TTC549 (cell line): ENCODE measurements around the gene SMIM38.

Experiments used
- FAIRE-seq: peaks from 2 replicates; lab custom pipeline; 2012; peaks lifted over from hg19 to GRCh38; lab: Jason Lieb, UNC

Gene SMIM38

DNA sequence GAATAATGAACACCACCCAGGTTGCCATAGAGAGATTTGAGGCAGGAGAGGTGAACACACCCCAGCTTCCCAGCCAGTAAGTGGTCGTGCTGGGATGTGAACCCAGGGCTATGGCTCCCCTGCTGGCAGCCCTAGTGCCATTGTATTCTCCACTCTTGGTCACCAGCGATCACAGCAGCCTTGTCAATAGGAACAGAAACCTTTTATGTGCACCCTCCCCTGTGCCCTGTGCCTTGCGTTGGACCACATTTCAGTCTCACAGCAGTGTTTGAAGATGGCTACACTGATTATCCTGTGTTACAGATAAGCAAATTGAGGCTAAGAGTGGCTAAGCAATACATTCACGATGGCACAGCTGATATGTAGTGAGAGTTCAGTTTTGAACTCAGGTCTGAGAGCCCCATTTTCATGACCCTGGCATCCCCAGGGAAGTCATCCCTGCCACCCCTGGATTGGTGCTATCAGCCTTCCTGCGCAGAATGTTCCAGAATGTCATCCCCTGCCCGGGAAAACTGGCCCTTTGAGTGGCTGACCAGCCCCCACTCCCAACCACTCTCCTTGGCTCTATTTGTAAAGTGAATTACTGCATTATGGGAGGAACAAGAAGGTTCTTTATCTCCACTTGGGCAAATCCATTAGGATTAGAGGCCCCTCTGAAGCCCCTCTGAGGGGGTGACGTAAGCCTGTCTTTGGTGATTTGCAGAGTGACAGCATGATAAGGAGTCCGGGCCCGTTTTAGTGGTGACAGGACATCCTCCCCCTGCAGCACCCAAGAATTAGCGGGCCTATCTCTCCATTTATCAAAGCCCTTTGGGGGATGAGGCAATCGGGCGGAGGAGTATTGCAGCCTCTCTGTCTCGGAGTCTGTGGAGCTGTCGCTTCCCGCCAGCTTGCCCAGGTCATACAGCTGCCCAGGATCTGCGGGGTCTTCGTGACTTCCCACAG lies 30.9 kb downstream of the SMIM38 start:
- no peak for FAIRE-seq

GRCh38 chr11:69187540-69188065 lies 31.9 kb downstream of the SMIM38 start:
- FAIRE-seq = no peak

DNA sequence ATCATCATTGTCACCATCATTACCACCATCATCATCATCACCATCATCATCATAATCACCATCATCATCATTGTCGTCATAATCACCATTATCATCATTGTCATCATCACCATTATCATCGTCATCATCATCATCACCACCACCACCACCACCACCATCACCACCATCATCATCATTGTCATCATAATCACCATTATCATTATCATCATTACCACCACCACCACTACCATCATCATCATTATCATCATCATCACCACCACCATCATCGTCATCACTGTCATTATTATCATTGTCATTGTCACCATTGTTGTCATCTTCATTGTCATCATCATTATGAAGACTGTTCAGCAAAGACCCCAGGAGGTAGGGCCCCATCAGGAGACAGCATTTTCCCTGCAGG lies 33.3 kb downstream of the SMIM38 start:
- FAIRE-seq = no peak

- FAIRE-seq = no peak
These were observed 35.2 kb downstream of the SMIM38 start for GRCh38 chr11:69190796-69191536.

- no peak for FAIRE-seq
These were observed 36.6 kb downstream of the SMIM38 start for GRCh38 chr11:69192301-69192721.

GRCh38 chr11:69193151-69193550 lies 37.4 kb downstream of the SMIM38 start:
- FAIRE-seq = no peak

- no peak for FAIRE-seq
These were observed 37.9 kb downstream of the SMIM38 start for GRCh38 chr11:69193629-69194028.

DNA sequence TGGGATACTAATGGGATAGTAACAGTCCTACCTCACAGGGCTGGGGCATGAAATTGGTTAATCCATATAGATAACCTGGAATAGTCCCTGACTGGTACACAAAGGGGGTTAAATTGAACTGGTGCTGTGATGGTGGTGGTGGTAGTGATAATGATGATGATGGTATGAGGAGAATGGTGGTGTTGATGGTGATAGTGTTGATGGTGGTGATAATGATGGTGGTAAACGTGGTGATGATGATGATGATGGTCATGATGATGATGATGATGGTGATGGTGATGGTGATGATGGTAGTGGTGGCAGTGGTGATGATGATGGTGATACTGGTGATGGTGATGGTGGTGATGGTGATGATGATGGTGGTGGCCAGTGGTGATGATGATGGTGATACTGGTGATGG lies 38.7 kb downstream of the SMIM38 start:
- FAIRE-seq = no peak

DNA sequence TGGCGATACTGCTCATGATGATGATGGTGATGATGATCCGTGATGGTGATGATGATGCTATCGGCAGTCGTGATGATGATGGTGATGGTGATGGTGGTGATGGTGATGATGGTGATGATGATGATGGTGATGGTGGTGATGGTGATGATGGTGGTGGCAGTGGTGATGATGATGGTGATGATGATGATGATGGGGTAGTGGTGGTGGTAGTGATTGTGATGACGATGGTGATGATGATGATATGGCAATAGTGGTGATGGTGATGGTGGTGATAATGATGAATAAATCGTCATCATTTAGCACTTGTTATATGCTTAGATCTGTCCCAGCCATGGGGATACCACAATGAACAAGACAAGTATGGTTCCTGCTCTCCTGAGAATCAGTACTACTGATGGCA lies 39.2 kb downstream of the SMIM38 start:
- no peak for FAIRE-seq

DNA sequence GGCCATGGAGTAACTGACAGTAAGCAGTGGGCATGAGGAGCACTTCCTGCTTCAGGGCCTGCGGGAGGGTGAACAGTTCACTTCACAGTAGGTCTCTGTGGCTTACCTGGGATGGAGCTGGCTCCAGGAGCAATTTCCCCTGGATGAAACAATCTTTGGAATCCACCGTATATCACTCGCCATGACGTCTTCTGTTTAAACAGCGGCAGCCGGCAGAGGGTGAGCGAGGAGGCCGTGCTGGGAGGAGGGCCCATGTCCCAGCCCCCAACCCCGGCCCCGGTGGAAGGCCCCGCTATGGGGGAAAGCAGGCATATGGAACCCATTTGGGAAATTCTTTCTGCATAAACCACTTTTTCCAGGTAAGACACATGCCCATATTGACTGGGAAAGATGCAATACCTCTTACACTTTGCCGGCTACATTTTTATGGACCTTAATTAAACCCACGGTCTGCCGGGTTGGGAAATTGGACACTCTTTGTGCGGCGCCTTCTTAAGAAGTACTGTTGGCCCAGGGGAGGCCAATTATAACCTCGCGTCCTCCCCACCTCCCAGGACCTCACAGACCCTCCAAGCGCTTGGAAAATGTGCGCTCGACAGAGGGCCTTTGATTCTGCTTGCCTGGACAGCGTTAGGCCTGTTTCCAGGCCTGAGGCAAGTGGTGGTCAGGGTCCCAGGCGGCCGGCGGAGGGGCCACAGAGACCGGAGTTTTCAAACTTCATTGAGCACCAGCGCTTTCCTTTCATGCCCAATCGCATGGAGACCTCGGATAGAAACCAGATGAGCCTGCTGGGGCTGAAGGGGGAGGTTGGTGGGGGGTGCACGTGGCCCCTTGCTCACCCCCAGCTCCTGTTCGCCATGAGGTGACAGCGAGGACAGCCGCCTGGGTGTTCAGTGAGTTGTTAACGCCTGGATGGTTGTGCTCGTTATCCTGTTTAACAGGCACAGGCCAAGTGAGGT lies 40.4 kb downstream of the SMIM38 start:
- FAIRE-seq = no peak

DNA sequence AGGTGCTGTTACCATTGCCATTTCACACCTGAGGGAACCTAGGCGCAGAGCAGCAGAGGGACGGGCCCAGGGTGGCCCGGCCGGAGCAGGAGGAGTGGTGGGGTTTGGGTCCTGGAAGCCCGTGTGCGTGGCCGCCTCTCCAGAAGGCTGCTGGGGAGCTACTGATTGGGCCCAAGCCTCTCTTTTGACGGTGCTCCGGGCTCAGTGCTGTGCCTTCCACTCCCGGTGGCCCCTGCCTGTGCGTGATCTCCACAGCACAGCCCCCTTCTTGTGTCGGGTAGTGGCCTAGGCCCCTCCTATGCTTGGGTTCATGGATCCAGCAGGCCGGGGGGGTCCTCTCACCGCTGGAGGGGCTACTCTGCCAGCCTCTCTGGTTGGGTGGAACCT lies 41.0 kb downstream of the SMIM38 start:
- FAIRE-seq = no peak

DNA sequence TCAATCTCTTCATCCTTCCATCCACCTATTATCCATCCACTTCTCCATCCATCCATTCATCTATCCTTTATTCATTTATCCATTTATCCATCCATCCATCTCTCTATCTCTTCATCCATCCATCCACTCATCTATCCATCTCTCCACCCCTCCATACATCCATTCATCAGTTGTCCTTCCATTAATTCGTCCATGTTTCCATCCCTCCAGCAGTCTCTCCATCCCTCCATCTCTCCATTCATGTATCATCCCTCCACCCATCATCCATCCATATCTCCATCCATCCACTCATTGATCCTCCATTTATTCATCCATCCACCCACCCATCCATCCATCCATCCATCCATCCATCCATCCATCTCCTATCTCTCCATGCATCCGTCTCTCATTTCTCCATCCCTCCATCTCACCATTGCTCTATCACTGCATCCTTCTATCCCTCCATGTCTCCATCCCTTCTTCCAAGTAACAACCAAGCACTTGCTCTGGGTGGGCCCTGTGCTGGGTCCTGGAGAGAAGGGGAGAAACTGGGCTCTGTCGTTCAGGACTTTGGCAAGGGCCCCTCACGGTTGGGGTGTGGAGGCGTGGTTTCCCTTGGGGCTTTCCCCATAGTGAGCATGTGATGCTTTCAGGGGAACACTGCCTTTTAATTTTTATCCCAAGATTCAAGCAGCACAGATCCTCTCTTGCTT lies 43.3 kb downstream of the SMIM38 start:
- no peak for FAIRE-seq

- FAIRE-seq = no peak
These were observed 44.0 kb downstream of the SMIM38 start for GRCh38 chr11:69199583-69200315.

DNA sequence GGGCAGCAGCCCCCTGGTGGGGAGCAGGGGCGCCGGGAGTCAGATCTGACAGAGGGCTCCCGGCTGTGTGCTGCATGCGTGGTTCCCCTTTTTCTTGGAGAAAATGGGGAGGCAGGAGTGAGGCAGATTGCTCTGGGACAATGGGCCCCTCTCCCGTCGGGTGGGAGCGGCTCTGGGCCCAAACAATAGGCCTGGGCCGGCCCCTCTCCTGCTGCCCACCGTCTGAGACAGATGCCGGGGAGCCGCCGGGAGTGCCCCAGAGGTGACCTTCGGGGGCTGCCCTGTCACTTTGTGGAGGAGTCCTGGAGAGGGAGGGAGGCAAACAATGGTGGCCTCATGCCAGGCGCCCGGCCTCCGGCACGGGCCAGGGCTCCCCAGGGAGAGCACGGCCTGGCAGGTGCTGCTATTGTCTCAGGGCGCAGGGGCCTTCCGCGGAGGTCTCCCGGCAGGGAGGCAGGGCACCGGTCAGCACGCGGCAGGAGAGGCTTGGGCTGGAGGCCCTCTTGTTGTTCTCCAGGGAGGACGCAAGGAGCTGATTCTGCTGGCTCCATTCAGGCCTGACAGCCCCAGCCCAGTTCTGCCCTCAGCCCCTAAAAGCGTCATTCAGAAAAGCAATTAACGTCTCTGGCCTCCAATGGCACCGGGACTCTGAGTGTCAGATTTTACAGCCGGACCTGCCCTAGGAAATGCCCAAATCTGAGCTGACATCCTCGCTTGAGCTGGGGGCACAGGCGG lies 44.8 kb downstream of the SMIM38 start:
- no peak for FAIRE-seq

GRCh38 chr11:69201066-69201365 lies 45.3 kb downstream of the SMIM38 start:
- no peak for FAIRE-seq

GRCh38 chr11:69201764-69202370 lies 46.1 kb downstream of the SMIM38 start:
- FAIRE-seq = no peak

GRCh38 chr11:69202511-69203221 lies 46.9 kb downstream of the SMIM38 start:
- FAIRE-seq = no peak

GRCh38 chr11:69203381-69203780 lies 47.6 kb downstream of the SMIM38 start:
- FAIRE-seq = no peak

DNA sequence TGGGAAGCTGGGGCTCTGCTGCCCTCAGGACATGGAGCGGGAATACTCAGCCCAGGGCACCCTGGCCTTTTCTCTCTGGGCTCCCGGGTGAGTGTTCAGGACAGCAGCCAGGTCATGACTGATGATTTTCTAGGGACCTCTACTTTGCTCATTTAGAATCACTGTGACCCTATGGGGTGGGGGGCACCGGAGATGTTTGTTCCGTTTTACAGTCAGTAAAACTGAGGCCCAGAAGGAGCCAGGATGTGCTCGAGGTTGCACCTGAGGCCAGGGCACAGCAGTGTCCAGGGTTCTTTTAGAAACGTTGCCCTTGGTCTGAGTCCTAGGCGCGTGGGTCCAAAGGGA lies 48.1 kb downstream of the SMIM38 start:
- FAIRE-seq = no peak
